GM21367 (cell line): ENCODE data around the gene INAFM2.

Experiments used
- ATAC-seq: cut with Tn5 transposase; IDR thresholded peaks from one replicate; pipeline ENCODE4 v1.9.1; 2021; ENCODE audit not compliant: unreplicated experiment

INAFM2 gene

DNA sequence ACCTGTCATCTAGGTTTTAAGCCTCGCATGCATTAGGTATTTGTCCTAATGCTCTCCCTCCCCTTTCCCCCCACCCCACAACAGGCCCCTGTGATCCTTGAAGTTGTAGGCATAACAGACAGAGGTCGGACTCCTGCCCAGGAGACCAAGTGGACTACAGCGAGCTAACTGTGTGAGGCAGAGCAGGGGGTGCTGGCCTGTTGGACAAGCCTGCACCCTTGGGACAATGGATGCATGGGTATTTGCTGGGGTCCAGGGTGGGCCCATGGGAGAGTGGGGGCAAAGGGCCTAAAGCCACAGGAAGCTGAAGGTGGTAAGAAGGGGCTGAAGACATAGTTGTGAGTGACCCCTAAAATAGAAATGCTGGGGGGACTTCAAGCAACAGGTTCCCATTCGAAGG, 18.2 kb upstream of the INAFM2 start:
- no peak for ATAC-seq

DNA sequence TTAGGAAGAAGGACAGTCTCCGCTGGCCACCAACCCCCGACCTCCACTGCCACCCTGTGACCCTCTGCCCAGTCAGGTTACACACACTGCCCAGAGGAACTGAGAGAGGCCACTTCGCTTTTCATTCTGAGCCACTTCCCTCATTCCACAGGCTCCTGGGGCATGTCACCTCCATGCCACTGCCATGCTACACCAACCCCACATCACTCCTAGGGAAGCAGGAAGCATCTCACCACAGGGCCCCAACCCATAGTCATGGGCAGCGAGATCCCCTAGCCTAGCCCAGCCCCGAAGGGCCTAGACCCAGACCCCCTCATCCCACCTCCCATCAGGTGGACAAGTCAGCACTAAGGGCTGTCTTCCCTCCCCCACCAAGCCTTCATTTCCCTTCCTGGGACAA, 17.1 kb upstream of the INAFM2 start:
- no peak for ATAC-seq

DNA sequence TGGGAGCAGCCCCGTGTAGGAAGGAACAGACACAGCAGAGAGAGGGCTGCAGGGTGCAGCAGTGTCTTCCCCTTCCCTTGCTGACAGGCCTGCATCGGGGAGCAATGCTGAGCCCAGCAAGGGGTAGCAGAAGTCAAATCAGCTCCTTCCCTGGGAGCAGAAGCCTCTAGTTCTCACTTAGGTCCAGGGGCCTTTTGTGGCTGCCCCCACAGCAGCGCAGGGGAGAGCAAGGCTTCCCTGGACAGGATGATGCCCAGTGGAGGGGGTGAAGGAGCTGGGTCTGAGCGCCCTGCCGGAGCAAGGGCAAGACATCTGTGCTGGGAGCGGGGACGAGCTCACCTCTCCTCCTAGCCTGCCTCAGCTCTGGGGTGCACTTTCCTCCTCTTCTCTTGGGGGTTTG, 16.6 kb upstream of the INAFM2 start:
- ATAC-seq, result no peak

DNA sequence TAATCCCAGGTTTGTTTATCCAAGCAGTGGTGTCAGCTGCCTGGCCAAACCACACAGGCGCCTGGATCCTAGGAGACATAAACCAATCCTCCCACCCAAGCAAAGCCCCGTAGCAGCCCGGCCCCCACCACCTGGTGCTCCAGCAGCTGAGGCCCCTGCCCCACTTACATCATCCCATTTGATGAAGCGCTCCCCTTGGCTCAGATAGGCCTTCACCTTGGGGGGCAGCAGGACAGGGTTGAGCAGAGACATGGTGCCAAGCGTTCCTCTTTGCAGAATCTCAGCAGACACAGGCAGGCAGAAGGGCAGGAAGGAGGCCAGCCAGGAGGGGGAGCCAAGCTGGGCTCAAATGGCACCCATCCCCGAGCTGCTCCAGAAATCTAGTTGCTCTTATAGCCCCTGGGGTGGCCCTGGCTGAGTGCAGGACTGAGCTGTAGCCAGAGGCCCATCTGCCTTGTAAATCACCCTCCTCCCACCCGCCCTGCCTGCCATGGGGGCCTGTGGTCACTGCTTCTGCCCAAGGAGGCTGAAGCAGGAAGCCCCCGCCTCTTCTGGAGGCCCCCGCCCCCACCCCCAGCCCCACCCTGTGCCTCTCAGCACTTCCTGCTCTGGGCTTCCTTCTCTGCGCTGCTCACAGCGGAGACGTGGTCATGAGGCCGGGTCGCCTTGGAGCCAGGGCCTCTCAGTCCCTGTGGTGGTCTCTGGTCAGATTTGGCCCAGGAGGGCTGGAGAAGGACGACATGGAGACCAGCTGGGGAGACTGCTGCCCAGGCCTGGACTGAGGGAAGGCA, 15.9 kb upstream of the INAFM2 start, which contains the start of gene PLCB2:
PLCB2 (minus strand) TSS at position 515 of the 791 bp plus-strand sequence; CDS start at position 252, 263 bp downstream.
- peak; percentile 47 for ATAC-seq

DNA sequence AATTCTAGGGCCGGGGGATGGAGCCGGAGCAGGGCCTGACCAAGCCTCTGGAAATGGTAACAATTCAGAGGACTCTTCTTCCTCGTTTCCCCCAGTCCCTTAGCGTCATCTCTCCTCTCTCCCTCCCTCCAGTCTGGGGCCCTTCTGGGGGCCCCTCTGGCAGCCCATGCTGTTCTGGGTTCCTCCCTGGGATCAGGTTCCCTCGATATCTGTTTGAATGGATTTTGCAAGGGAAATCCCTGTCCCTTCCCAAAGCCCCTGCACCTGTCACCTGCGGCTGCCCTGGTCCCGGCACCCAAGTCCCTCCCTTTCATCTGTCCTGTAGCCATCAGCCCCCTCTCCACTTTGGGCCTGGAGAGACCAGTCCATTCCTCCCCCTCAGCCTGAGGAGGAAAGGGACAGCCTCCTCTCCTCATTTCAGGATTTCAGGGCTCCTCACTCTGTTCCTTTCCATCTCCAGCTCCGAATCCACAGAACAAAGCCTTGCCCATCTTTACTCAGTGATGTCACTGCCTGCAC, 14.1 kb upstream of the INAFM2 start:
- no peak for ATAC-seq

DNA sequence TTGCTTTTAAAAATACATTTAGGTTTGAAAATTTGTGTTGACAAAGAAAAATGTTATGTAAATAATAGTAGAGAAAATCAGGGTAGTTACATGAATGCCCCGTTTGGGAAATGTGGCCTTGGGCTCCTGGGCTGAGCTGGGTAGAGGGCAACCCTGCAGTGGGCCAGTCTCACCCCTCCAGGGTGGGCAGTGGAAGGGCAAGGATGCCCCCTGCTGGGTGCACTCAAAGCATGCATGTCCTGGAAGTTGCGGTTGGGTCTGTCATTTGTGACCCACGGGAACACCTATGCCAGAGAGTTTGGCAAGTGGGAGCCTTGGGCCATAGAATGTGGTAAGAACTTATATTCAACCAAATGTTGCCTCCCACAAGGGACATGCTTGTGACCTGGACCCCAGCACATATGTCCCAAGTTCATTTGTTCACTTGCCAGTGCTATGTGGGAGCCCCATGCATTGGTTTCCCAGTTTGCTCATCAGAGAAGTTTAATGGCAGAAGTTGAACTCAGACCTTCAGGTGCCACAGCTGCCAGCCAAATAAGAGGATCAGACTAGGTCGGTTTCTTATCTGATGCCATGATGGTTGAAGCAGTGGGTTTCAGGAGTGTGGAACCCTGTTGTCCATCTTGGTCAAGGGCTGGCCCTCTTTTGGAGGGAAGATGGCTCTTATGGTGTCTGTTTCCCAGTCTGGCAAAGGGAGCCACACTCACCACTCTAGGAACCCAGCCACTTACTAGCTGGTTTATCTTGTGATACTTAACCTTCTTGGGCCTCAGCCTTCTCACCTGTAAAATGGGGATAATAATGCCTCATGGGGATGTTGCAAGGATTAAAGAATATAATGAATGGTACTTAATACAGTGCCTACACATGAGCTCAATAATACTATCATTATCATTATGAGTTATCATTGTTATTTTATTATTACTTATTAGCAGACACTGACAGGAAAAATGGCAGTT, 13.2 kb upstream of the INAFM2 start:
- ATAC-seq, result no peak

DNA sequence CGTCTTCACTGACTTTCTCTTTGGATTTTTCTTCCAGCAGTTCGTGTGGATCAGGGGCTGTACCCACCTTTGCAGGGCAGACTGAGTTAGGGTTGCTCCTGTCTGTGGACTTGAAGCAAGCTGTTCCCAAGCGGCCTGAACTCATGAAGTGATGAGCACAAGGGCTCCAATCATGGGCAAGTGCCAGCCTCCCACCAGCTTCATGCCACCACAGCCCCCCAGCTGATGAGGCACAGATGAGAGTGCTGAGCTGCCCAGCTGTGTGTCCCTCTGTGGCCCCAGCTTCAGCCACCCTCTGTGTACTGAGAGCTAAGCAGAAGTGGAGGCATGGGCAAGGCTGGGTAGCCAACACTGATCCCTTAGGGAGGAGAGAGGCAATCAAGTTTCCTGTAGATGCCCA, 12.5 kb upstream of the INAFM2 start:
- ATAC-seq, result no peak

DNA sequence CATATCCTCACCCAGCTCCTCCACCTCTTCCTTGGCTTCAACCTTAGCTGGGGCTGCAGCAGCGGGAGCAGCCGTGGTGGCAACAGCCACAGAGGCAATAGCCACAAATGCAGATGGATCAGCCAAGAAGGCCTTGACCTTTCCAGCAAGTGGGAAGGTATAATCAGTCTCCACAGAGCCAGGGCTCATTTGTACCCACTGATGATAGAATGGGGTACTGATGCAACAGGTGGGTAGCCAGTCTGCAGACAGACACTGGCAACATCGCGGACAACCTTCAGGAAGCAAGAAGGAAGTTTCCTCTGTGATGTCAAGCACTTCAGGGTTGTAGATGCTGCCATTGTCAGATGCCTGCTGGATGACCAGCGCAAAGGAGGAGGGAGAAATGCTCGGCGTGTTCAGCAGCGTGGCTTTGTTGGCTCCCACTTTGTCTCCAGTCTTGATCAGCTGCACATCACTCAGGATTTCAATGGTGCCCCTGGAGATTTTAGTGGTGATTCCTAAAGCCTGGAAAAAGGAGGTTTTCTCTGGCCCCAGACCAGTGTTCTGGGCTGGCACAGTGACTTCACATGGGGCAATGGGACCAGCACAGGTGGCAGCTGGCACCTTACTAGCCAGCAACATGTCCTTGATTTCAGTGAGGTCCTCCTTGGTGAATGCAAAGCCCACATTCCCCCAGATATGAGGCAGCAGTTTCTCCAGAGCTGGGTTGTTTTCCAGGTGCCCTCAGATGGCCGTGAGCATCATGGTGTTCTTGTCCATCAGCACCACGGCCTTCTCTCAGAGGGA, 10.9 kb upstream of the INAFM2 start:
- no peak for ATAC-seq

DNA sequence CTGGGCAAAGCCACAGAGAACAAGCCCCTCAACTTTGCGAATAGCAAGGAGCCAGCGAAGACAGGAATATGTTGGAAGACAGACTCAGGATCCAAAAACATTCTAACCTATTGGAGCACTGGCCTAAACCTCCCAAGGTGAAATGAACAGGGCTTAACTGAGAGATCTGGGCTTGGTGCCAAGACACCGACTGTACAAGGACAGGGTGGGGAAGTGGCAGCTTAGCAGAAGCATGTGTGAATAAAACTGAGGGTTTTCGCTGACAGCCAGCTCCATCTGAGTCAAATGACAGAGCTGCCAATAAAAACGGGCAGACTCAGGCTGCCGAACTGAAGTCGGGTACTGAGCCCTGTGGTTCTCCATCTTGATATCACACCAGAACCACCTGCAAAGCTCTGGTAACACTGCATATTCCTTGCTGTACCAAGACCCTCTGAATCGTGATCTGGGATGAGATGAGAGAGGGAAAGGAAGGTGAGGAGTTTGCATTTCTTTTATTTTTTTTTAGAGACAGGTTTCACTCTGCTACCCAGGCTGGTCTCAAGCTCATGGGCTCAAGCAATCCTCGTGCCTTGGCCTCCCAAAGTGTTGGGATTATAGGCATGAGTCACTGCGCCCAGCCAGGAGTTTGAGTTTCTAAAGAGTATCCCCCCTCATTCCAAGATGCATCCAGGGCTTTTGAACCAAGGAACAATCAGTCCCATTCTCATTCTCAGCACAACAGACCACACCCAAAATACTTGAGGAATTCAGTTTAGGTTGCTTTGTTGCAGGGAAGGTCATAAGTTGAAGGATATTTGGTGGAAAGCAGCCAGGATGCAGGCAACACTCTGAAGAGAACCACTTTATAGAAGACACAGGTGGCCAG, 9.7 kb upstream of the INAFM2 start:
- no peak for ATAC-seq

DNA sequence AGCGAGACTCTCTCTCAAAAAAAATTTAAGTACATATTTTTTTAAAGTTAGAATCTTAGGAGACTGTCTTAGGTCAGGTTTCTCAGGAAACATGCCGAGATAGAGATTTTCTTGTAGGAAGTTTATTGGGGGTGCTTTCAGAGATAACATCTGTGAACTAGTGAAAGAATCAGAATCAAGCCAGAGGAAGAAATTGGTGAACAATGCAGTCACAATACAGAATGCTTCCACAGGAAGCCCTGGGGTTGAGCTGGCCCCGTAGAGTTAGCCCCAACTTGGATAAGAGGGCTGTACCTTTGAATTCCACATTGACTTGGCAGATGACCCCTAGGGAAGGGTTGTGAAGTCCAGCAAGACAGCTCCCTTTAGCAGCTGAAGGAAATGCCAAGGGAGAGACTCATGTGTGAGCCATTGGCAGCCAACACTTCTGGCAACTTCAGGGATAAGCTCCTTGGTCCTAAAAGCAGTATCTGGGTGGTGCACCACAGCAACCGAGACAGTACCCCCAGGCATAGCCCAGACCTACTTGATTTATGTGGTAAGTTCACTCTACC, 8.7 kb upstream of the INAFM2 start:
- no peak for ATAC-seq

DNA sequence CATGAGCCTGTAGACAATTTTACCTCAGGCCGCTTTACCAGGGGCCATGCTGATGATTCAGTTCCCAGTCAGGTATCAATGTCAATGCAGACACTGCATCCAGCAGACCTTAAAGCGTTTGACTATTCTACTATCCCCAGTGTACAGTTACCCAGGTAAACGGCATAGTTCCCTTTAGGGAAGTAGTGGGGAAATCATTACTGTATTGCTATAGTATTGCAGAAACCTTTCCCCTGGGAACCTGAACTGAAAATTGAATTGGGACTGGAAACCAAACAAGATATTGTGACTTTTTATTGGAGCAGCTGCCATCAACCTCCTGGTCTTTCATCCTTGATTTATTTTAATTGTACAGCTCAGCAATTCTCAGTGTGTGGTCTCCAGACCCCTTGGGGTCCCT, 6.6 kb upstream of the INAFM2 start:
- no peak for ATAC-seq

DNA sequence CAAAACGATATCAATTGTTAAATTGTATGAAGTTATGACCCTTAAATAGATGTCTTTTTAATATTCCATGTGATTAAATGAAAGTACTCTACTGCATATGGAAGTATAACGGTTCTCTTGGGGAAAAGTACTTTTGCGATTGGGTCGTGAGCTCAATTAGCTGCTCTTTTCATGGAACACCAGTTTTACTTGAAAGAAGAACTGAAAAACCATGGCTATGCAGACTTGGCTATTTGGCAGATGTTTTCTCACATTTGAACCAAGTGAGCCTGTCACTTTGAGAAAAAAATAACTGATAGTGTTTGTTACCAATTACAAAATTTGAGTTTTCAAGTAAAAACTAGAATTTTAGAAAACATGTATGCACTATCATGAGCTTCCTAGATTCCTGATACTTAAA, 5.9 kb upstream of the INAFM2 start:
- no peak for ATAC-seq

DNA sequence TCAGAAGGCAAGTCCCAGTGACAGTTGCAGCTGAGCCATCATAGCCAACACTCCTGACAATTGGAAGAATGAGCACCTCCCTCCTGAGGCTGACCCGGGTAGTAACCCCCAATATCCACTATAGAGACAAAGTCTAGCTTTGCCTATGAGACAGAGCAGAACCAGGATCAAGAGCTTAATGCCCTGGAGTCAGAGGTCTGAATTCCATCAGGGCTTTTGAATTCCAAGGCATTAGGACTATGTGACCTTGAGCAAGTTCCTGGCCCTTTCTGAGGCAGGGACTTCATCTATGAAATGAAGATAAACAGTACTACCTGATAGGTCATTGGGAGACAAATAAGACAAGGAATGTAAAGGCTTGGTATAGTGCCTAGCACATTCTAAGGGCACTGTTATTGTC, 3.1 kb upstream of the INAFM2 start:
- no peak for ATAC-seq

DNA sequence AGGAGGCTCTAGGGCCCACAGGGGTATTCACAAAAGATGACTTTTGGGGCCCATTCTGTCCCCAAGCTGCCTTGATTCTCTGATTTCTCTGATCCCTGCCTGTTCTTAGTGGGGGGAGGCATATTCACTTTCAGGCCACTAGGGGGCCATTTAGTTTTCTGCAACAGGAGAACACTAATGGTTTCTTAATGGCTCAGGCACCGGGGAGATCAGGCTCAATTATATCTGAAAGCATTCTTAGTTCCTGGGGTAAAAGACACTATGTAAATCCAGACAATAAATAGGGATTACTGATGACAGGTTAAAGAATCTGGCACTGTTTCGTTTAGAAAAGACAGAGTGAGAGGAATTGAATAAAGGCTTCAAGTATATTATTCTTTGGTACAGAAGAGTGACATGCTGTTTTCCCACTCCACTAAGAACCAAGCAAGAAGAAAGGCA, 2.5 kb upstream of the INAFM2 start:
- no peak for ATAC-seq

DNA sequence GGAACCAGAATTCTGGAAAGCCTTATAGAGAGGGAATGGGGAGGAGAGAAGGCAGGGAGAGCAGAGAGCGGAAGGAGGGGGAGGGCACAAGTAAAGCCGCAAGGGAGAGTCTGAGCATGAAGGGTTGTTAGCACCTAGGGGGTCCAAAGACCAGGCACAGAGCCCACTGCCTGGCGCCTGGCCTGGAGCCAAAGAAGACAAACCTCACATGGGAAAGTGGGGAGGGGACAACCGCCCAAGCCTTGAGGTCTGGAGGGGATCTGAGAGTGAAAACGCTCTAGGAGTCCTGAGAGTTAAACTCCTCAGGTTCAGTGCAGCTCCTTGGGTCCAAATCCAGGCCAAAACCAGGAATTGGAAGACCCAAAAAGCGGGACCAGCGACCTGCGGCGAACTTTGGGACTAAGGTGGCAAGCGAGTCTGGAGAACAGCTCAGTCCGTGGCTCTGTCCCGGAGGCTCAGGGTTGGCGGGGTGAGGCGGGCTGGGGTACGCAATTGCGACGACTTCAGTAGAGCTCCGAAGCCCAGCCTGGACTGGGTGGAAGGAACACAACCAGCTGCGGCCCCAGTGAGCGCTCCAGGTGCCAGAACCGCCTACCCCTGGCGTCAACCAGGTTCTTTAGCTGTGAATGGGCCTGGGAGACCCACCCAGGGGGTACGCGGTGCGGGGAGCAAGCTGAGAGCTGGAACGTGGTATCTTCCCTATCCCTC, 807 bp upstream of the INAFM2 start:
- ATAC-seq, result no peak

DNA sequence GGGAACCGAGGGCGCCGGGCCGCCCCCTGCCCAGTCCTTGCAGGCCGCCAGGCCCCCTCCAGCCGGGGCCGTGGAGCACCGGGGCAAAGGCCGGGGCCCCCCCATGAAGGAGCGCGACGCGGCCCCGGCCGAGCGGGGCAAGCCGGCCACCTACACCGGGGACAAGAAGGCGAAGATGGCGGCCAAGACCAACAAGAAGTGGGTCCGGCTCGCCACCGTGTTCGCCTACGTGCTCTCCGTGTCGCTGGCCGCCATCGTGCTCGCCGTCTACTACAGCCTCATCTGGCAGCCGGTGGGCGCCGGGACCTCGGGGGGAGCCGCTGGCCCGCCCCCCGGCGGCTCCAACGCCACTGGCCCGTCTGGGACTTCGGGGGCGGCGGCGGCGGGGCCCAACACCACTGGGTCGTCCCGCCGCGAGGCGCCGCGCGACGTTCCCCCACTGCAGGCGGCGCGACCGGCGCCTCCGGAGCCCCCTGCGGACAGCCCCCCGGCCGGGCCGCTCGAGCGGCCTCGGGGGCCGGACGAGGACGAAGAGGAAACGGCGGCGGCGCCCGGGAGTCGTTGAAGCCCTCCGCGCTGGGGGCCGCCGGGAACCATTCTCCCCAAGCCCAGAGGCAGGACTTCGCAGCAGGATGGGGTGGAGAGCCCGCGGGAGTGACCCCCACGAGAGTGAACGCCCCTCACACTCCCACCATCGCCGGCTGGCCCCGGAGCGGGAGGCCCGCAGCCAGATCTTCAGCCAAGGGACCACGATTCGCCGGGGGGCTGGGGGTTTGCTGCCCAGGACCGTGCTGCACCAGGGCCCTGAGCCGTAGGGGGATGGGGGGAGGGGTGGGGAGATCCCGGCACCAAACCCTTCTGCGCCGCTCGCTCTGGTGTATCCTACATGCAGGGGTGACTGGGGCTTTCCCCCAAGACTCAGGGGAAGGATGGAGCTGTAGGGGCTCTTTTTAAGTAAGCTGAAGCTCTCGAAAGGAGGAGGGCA, 753 bp downstream of the INAFM2 start:
- ATAC-seq, result no peak

DNA sequence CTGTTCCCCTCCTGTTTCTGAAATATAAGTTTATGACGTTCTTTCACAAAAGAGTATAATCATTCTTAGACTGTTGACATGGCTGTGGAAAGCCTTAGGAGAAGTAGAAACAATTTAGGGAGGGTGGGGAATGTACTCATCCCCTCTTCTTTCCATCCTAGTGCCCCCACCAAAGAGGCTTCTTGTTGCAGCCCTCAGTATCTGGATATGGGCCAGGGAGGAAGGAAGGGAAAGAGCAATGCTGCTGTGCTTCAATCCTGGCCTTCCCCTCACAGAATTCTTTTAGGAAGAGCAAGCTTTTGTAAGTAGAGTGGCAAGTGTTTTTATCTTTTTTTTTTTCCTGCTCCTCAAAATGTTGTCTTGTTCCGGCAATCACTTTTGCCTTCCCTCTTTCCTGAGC, 1.7 kb downstream of the INAFM2 start:
- ATAC-seq, result no peak

DNA sequence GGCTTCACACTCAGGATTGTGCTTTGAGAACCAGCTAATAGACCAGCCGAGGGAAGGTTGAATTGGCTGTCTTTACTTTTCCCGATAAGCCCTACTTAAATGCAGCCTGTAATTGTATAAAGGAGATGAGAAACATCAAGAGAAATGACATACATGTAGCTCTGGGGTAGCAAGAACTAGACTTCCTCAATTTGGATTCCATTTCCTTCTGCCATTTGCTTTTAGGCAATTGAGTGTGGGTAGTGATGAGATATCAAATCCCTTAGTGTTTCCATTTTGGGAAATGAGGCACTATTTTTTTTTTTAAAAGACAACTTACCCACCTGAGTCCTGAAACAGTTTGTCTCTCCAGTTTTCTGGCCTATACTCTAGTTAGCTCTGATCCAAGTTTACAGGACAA, 2.2 kb downstream of the INAFM2 start:
- ATAC-seq, result no peak
